ENCODE data around the gene PNKD.

Gene PNKD

DNA sequence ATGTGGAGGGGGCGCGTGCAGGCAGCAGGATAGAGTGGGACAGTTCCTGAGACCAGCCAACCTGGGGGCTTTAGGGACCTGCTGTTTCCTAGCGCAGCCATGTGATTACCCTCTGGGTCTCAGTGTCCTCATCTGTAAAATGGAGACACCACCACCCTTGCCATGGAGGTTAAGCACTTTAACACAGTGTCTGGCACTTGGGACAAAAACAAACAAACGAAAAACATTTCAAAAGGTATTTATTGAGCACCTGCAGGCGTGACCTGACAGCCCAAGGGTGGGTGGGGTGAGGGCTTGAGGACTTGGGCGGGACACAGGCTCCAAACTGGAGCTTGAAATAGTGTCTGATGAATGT is 124.7 kb downstream of the PNKD start:
- Histone ChIP-seq H3K79me2 (ENCODE audit: control insufficient read depth, low read length) (peaks cover 13% of the 10 kb centered on the region), H3K36me3 (ENCODE audit: control insufficient read depth, low read length) (peaks cover 1% of the 10 kb centered on the region; the same call in 1 of the 2 replicates), H3K9me2 (replicated peaks; ENCODE audit: control insufficient read depth, low read length) (no peaks in the 10 kb centered on the region), H3K27ac (ENCODE audit: low read depth, low read length) (no peak overlapping the region), H3F3A (ENCODE audit: control insufficient read depth, insufficient read depth) (peaks cover 15% of the 10 kb centered on the region), H3K4me1 (ENCODE audit: control insufficient read depth, low read length) (peaks cover 52% of the 10 kb centered on the region), H3K4me2 (ENCODE audit: low read length) (peak overlapping the region; percentile 94), H3K9me3 (ENCODE audit: control insufficient read depth, insufficient read depth, low read length) (no peaks in the 10 kb centered on the region), H3K4me3 (ENCODE audit: low read length) (no peak overlapping the region), H4K20me1 (ENCODE audit: control insufficient read depth, insufficient read depth, low read depth, low read length) (no peaks in the 10 kb centered on the region), H3K27me3 (ENCODE audit: control insufficient read depth, low read length) (no peaks in the 10 kb centered on the region)
- no peak for TF ChIP-seq EZH2phosphoT487 (IDR thresholded peaks at IDR 0.05; ENCODE audit: borderline replicate concordance, low read length)
- TF ChIP-seq, protein P1, sequence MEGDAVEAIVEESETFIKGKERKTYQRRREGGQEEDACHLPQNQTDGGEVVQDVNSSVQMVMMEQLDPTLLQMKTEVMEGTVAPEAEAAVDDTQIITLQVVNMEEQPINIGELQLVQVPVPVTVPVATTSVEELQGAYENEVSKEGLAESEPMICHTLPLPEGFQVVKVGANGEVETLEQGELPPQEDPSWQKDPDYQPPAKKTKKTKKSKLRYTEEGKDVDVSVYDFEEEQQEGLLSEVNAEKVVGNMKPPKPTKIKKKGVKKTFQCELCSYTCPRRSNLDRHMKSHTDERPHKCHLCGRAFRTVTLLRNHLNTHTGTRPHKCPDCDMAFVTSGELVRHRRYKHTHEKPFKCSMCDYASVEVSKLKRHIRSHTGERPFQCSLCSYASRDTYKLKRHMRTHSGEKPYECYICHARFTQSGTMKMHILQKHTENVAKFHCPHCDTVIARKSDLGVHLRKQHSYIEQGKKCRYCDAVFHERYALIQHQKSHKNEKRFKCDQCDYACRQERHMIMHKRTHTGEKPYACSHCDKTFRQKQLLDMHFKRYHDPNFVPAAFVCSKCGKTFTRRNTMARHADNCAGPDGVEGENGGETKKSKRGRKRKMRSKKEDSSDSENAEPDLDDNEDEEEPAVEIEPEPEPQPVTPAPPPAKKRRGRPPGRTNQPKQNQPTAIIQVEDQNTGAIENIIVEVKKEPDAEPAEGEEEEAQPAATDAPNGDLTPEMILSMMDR (IDR thresholded peaks at IDR 0.05; ENCODE audit: low read depth, low read length, poor library complexity, severe bottlenecking): no peak

DNA sequence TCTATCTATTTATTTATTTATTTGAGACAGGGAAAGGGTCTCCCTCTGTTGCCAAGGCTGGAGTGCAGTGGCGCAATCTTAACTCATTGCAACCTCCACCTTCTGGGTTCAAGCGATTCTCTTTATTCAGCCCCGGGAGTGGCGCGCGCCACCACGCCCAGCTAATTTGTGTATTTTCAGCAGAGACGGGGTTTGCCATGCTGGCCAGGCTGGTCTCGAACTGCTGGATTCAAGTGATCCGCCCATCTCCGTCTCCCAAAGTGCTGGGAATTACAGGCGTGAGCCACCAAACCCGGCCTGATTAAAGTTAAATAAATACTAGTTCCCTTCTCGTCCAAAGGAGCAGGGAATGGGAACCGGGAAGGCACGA is 125.1 kb downstream of the PNKD start:
- H3K79me2 ChIP-seq (ENCODE audit: control insufficient read depth, low read length): peaks cover 17% of the 10 kb centered on the region

DNA sequence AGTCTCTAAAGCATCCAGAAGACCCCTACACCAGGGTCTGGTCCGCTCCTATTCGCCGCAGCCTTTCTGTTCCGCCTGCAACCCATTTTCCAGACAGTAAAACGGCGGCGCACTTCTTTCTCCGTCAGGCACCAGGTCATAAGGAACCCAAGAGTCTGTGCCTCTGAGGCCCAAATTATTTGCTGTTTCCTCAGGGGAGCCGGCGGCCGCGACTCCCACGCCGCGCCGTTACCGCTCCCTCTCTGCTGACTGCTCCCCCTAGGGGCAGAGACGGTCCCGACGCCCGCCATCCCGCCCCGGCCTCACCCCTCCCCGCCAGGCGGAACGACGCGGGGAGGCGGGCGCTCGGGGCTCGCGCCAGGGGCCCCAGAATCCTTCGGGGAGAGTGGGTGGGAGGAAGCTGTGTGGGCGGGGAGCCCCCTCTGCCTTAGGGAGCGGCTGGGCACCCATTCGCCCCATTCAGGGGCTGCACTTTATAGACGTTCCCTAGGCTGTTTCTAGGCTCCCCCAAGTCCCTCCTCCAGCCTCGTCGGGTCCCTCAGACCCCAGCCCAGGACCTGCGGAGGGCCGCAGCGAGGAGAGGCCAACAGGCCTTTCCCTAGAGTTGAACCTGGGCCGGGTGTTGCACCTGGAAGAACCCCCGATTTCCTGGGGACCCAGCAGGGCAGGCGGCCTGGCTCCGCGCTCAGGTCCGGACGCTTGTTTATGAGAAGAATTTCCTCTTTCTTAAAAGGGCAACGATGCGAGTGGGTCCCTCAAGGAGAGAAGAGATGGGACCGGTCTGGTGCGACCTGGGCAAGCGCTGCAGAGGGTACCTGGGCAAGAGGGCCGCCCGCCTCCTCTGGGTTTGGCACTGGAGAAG is 125.7 kb downstream of the PNKD start:
- TF ChIP-seq EZH2phosphoT487 (IDR thresholded peaks at IDR 0.05; ENCODE audit: borderline replicate concordance, low read length): no peak
- TF ChIP-seq, protein P1 (IDR thresholded peaks at IDR 0.05; ENCODE audit: low read depth, low read length, poor library complexity, severe bottlenecking): peak; percentile 85
- H3K4me2 ChIP-seq (ENCODE audit: low read length): peak overlapping the region; percentile 94
- no peaks in the 10 kb centered on the region for H3K9me2 ChIP-seq (replicated peaks; ENCODE audit: control insufficient read depth, low read length)
- H3K4me1 ChIP-seq (ENCODE audit: control insufficient read depth, low read length): peaks cover 54% of the 10 kb centered on the region
- H3K27ac ChIP-seq (ENCODE audit: low read depth, low read length): peak overlapping the region; percentile 92
- peaks cover 4% of the 10 kb centered on the region for H3K36me3 ChIP-seq (ENCODE audit: control insufficient read depth, low read length)
- peaks cover 15% of the 10 kb centered on the region for H3F3A ChIP-seq (ENCODE audit: control insufficient read depth, insufficient read depth)
- no peaks in the 10 kb centered on the region for H3K9me3 ChIP-seq (ENCODE audit: control insufficient read depth, insufficient read depth, low read length)
- peaks cover 23% of the 10 kb centered on the region for H3K79me2 ChIP-seq (ENCODE audit: control insufficient read depth, low read length)
- H3K27me3 ChIP-seq (ENCODE audit: control insufficient read depth, low read length): no peaks in the 10 kb centered on the region
- H4K20me1 ChIP-seq (ENCODE audit: control insufficient read depth, insufficient read depth, low read depth, low read length): no peaks in the 10 kb centered on the region
- peak overlapping the region; percentile 90 for H3K4me3 ChIP-seq (ENCODE audit: low read length)

More for the DNA sequence above, 125.1 kb downstream of the PNKD start:
- Histone ChIP-seq H3K9me3 (ENCODE audit: control insufficient read depth, insufficient read depth, low read length) (no peaks in the 10 kb centered on the region), H3K4me1 (ENCODE audit: control insufficient read depth, low read length) (peaks cover 52% of the 10 kb centered on the region), H3K4me3 (ENCODE audit: low read length) (peak overlapping the region; percentile 90), H4K20me1 (ENCODE audit: control insufficient read depth, insufficient read depth, low read depth, low read length) (no peaks in the 10 kb centered on the region), H3K27me3 (ENCODE audit: control insufficient read depth, low read length) (no peaks in the 10 kb centered on the region), H3K36me3 (ENCODE audit: control insufficient read depth, low read length) (peaks cover 3% of the 10 kb centered on the region; the same call in 1 of the 2 replicates), H3K9me2 (replicated peaks; ENCODE audit: control insufficient read depth, low read length) (no peaks in the 10 kb centered on the region), H3F3A (ENCODE audit: control insufficient read depth, insufficient read depth) (peaks cover 15% of the 10 kb centered on the region), H3K4me2 (ENCODE audit: low read length) (peak overlapping the region; percentile 94), H3K27ac (ENCODE audit: low read depth, low read length) (peak overlapping the region; percentile 92)
- TF ChIP-seq, protein P1 (IDR thresholded peaks at IDR 0.05; ENCODE audit: low read depth, low read length, poor library complexity, severe bottlenecking): no peak
- TF ChIP-seq EZH2phosphoT487 (IDR thresholded peaks at IDR 0.05; ENCODE audit: borderline replicate concordance, low read length): no peak
